NCI-H748 treated with DMSO at 0.1 percent for 48 hours (cell line): ENCODE results near the gene HLA-DMA.

Experiments used
- DNase-seq: peaks from one replicate; lab custom pipeline; 2025; lab: John Stamatoyannopoulos, UW

Gene HLA-DMA

GRCh38 chr6:32952817-32953739 is at the start of gene HLA-DMA:
HLA-DMA (minus strand) TSS chr6:32953097; CDS start chr6:32953036, 61 bp downstream.
- no peak for DNase-seq

GRCh38 chr6:33001685-33002084 is 48.8 kb upstream of the HLA-DMA start:
- DNase-seq = no peak

- DNase-seq = no peak
These were observed 47.2 kb upstream of the HLA-DMA start for GRCh38 chr6:33000055-33000454.

GRCh38 chr6:32995448-32995847 is 42.6 kb upstream of the HLA-DMA start:
- no peak for DNase-seq

- DNase-seq = no peak
These were observed 40.6 kb upstream of the HLA-DMA start for GRCh38 chr6:32993363-32993973.

GRCh38 chr6:32991972-32992371 is 39.1 kb upstream of the HLA-DMA start:
- no peak for DNase-seq

- DNase-seq = no peak
These were observed 36.5 kb upstream of the HLA-DMA start for GRCh38 chr6:32989368-32989767.

GRCh38 chr6:32984622-32985389 is 31.9 kb upstream of the HLA-DMA start:
- peak; percentile 87 for DNase-seq

GRCh38 chr6:32983964-32984621 is 31.2 kb upstream of the HLA-DMA start:
- DNase-seq = no peak

GRCh38 chr6:32983493-32983848 is 30.6 kb upstream of the HLA-DMA start:
- no peak for DNase-seq

GRCh38 chr6:32982702-32983492 is 30.0 kb upstream of the HLA-DMA start:
- no peak for DNase-seq

- peak; percentile 49 for DNase-seq
These were observed 29.3 kb upstream of the HLA-DMA start for GRCh38 chr6:32982084-32982701.

GRCh38 chr6:32980488-32981038 is 27.7 kb upstream of the HLA-DMA start:
- DNase-seq = no peak

- no peak for DNase-seq
These were observed 27.0 kb upstream of the HLA-DMA start for GRCh38 chr6:32979720-32980487.

- no peak for DNase-seq
These were observed 25.0 kb upstream of the HLA-DMA start for GRCh38 chr6:32977953-32978324.

- no peak for DNase-seq
These were observed 24.5 kb upstream of the HLA-DMA start for GRCh38 chr6:32977272-32977952.

- no peak for DNase-seq
These were observed 23.6 kb upstream of the HLA-DMA start for GRCh38 chr6:32976334-32977069.

GRCh38 chr6:32975886-32976285 is 23.0 kb upstream of the HLA-DMA start:
- DNase-seq = no peak
